COLO829 (cell line): Measurements from ENCODE around the gene NFKBIB.

Source experiments
- DNase-seq: peaks from one replicate; pipeline ENCODE4 v3.0.0; 2012; ENCODE audit warnings: low spot score

Gene NFKBIB

DNA sequence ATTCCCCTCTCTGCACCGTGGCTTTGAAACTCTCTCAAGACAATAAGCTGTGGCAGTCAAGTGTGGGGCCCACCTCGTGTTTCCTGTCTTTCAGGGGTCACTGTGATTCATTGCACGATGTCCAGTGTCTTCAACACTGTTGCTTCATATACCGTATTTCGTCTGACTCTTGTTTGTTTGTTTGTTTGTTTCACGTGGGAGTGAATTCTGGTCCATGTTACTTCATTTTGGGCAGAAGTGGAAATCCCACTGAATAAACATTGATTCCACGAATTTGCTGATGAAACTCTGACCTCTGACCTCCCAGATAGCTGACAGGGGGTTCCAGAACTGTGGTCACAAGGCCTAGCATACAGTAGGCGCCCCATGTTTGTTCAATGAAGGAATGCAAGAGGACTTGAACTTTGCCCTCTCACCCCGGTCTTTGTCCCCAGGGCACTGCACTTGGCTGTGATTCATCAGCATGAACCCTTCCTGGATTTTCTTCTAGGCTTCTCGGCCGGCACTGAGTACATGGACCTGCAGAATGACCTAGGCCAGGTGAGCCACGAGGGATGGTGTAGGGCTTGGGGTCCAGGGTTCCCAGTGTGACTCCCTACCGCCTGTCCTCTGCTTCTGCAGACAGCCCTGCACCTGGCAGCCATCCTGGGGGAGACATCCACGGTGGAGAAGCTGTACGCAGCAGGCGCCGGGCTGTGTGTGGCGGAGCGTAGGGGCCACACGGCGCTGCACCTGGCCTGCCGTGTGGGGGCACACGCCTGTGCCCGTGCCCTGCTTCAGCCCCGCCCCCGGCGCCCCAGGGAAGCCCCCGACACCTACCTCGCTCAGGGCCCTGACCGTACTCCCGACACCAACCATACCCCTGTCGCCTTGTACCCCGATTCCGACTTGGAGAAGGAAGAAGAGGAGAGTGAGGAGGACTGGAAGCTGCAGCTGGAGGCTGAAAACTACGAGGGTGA lies 5.1 kb downstream of the NFKBIB start:
- DNase-seq = no peak

- no peak for DNase-seq
Measured at GRCh38 chr19:38905620-38906019, 5.9 kb downstream of the NFKBIB start.

GRCh38 chr19:38907227-38907626 lies 7.5 kb downstream of the NFKBIB start:
- no peak for DNase-seq

GRCh38 chr19:38907670-38908069 lies 7.9 kb downstream of the NFKBIB start:
- DNase-seq = no peak

DNA sequence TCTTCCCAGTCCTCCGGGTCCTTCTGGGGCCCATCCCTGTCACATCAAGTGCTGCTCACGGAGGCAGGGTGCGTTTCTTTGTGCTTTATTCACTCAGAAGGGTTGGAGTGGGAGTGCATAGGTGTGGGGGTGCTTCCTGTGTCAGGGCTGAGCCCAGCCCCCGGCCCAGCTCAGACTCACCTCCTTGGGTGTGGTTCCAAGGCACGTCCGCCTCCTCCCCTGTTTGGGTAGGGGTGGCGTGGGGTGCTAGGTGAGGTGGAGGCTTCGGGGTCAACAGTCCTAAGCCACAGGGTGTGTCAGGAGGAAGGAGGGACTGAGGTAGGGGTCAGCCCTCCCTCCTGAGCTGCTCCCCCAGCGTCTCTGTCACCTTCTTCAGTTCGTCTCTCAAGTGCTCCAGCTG lies 9.1 kb downstream of the NFKBIB start:
- DNase-seq = no peak

- DNase-seq = no peak
Measured at GRCh38 chr19:38910488-38910887, 10.7 kb downstream of the NFKBIB start.

- DNase-seq = no peak
Measured at GRCh38 chr19:38911388-38912001, 11.7 kb downstream of the NFKBIB start.

GRCh38 chr19:38912600-38913514 lies 13.1 kb downstream of the NFKBIB start:
- no peak for DNase-seq

GRCh38 chr19:38913958-38914357 lies 14.2 kb downstream of the NFKBIB start:
- no peak for DNase-seq

GRCh38 chr19:38915329-38916321 lies 15.9 kb downstream of the NFKBIB start:
- no peak for DNase-seq

- no peak for DNase-seq
Measured at GRCh38 chr19:38917516-38917915, 17.7 kb downstream of the NFKBIB start.

DNA sequence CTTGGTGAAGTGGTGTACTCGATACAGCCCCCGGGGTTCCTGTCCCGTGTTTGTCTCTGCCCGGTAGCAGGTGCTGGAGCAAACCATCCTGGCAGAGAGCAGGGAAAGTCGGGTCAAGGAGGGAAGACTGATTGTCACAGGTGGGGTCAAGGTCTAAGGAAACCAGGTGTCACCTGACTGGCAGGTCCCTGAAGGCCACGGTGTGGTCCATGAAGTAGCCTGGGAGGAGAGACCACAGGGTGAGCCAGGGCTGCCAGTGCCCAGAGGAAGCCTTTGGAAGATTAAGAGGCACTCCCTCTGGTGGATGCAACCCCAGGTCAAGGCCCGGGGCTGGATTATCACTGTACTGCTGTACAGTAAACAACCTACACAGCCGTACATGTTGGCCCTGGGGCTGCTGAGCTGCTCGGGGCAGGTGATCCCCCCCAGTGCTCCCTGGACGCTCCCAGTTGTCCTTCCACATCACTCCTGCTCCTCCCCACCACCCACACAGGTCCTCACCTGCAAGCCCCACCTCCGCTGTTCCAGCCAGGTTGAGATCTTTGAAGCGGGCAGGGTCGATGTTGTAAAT lies 18.2 kb downstream of the NFKBIB start:
- no peak for DNase-seq

DNA sequence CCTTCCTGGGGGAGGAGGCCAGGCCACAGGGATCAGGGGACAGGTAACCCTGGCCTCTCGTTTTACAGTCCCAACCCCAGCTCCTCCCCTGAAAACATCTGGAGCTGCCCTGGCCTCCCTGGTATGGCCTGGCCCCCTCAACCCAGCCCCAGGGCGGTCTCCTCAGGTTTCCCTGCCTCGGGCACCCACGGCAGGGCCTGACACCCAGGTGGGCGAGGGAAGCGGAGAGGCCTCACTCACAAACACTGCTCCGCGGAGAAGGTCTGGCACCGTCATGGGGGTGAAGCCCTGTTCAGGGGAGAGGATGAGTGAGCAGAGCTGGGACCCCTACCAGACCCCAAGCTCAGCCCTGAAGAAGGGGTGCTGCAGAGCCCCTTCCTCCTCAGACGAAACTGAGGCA lies 18.8 kb downstream of the NFKBIB start:
- no peak for DNase-seq

DNA sequence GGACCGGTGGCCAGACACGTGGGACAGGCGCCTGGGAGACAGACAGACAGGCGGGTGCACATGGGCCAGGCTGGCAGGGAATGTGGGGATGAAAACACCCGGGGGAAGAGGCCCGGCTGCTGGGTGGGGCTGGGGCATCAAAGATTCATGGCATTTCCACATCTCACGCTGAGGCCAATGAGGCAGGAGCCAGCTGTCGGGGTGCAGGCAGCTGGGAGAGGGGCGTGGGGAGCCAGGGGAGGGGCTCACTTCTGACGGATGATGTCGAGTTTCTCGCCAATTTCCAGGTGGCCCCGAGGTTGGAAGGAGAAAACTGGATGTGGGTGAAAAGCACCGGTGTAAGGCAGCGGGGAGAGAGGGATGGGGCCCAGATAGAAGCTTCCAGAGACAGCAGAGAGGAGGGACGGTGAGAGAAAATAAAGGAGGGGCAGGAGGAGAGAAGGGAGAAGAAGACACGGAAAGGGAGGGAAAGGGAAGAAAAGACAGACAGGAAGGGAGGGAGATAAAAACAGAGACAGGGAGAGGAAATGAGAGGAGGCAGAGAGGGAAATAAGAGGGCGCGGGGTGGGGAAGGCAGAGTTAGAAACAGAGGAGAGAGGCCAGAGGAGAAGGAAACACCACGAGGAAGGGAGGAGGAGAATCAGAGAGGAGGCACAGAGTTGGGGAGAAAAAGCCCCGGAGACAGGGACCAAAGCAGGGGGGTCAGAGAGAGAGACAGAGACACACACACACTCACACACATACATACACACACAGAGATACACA lies 20.2 kb downstream of the NFKBIB start:
- DNase-seq = no peak

GRCh38 chr19:38920602-38921419 lies 21.0 kb downstream of the NFKBIB start:
- DNase-seq = no peak

GRCh38 chr19:38921420-38922274 lies 21.9 kb downstream of the NFKBIB start:
- DNase-seq = no peak

GRCh38 chr19:38922482-38922881 lies 22.7 kb downstream of the NFKBIB start:
- no peak for DNase-seq

GRCh38 chr19:38924388-38924787 lies 24.6 kb downstream of the NFKBIB start:
- DNase-seq = no peak
